ENCODE measurements around the gene MACROD1. TPM values are rescaled to one million over a fixed set of nuclear protein-coding genes. Genes with fewer than 3 reads are reported as not detected.

MACROD1 gene
- total RNA-seq, 1 donor from 2014 or later: 4.1 TPM

DNA sequence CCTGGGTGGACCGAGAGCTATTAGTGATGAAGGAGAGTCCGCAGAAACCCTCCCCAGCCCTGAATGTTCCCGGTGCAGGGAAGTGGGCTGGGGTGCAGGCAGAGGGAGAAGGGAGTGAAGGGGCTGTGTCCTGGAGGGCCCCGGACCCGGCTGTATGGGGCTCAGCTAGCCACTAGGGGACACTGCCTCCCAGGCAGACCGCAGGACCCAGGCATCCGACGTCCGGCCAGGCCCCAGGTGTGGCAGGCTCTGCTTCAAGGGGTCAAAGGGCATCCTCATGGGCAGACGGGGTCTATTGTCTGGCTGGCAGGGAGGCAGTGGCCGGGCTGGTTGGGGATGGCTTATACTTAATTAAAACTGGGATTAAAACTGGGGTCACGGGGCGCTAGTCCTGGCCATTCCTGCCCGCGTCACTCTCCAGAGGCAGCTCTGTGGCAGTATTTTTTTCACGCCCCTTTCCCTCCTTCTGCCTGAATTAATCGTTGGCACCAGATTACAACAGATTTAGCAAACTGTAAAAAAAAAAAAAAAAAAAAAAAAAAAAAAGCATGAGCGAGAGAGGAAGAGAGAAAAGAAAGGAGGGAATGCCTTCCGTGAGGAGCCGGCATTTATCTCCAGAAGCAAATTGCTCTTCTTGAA, 125.1 kb downstream of the MACROD1 start:
- Mint-ChIP-seq H3K4me3 (ENCODE audit: unreplicated experiment) (no peak overlapping the region), H3K27ac (ENCODE audit: unreplicated experiment) (no peak overlapping the region), H3K36me3 (ENCODE audit: low read depth, unreplicated experiment) (no peaks in the 10 kb centered on the region), H3K9me3 (ENCODE audit: unreplicated experiment) (no peaks in the 10 kb centered on the region), H3K4me1 (ENCODE audit: unreplicated experiment) (peaks cover 3% of the 10 kb centered on the region), H3K27me3 (ENCODE audit: unreplicated experiment) (peaks cover 20% of the 10 kb centered on the region)
- TF ChIP-seq, protein P1, sequence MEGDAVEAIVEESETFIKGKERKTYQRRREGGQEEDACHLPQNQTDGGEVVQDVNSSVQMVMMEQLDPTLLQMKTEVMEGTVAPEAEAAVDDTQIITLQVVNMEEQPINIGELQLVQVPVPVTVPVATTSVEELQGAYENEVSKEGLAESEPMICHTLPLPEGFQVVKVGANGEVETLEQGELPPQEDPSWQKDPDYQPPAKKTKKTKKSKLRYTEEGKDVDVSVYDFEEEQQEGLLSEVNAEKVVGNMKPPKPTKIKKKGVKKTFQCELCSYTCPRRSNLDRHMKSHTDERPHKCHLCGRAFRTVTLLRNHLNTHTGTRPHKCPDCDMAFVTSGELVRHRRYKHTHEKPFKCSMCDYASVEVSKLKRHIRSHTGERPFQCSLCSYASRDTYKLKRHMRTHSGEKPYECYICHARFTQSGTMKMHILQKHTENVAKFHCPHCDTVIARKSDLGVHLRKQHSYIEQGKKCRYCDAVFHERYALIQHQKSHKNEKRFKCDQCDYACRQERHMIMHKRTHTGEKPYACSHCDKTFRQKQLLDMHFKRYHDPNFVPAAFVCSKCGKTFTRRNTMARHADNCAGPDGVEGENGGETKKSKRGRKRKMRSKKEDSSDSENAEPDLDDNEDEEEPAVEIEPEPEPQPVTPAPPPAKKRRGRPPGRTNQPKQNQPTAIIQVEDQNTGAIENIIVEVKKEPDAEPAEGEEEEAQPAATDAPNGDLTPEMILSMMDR (IDR thresholded peaks at IDR 0.05; ENCODE audit: unreplicated experiment): no peak
- DNase-seq (ENCODE audit: low spot score): no peak

- H3K36me3 Mint-ChIP-seq (ENCODE audit: low read depth, unreplicated experiment): peaks cover 3% of the 10 kb centered on the region
- H3K4me3 Mint-ChIP-seq (ENCODE audit: unreplicated experiment): no peak overlapping the region
- H3K27ac Mint-ChIP-seq (ENCODE audit: unreplicated experiment): no peak overlapping the region
- no peak for DNase-seq (ENCODE audit: low spot score)
- no peaks in the 10 kb centered on the region for H3K9me3 Mint-ChIP-seq (ENCODE audit: unreplicated experiment)
- peaks cover 28% of the 10 kb centered on the region for H3K27me3 Mint-ChIP-seq (ENCODE audit: unreplicated experiment)
- TF ChIP-seq, protein P1 (IDR thresholded peaks at IDR 0.05; ENCODE audit: unreplicated experiment): no peak
- H3K4me1 Mint-ChIP-seq (ENCODE audit: unreplicated experiment): peaks cover 2% of the 10 kb centered on the region
These were observed 126.8 kb downstream of the MACROD1 start for GRCh38 chr11:64039012-64039665.

GRCh38 chr11:64038500-64038899, 127.4 kb downstream of the MACROD1 start:
- H3K9me3 Mint-ChIP-seq (ENCODE audit: unreplicated experiment): no peaks in the 10 kb centered on the region
- peaks cover 6% of the 10 kb centered on the region for H3K36me3 Mint-ChIP-seq (ENCODE audit: low read depth, unreplicated experiment)
- H3K27me3 Mint-ChIP-seq (ENCODE audit: unreplicated experiment): peaks cover 31% of the 10 kb centered on the region
- no peak overlapping the region for H3K27ac Mint-ChIP-seq (ENCODE audit: unreplicated experiment)
- no peak overlapping the region for H3K4me3 Mint-ChIP-seq (ENCODE audit: unreplicated experiment)
- peaks cover 3% of the 10 kb centered on the region for H3K4me1 Mint-ChIP-seq (ENCODE audit: unreplicated experiment)
- no peak for DNase-seq (ENCODE audit: low spot score)
- TF ChIP-seq, protein P1 (IDR thresholded peaks at IDR 0.05; ENCODE audit: unreplicated experiment): no peak

DNA sequence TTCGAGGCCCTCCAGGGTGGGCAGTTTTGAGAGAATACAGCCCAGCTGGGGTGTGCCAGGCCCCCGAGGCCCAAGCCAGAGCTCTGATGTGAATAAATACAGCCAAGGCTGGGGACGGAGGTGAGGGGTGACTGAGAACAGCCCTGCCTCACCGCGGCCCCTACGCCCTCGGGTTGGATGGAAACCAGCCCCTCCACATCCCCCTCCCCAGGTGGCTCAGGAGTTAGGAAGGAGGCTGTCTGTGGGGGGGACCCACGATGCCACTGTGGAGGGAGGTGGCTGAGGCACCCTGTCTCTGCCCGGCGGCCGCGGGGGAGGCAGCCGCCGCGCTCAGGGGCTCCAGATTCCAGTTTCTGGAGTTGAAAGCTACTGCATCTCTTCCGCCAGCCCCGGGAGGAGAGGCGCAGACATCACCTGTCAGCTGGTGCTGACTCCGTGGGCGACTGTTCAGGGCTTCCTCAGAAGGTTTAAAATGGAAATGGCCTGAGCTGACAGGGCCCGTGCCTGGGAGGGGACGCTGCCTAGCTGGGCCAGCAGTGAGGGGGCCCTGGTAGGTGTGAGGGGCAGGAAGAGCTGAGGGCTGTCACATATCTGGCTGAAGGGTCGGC, 128.8 kb downstream of the MACROD1 start:
- H3K9me3 Mint-ChIP-seq (ENCODE audit: unreplicated experiment): no peaks in the 10 kb centered on the region
- no peak for DNase-seq (ENCODE audit: low spot score)
- H3K4me3 Mint-ChIP-seq (ENCODE audit: unreplicated experiment): no peak overlapping the region
- peaks cover 25% of the 10 kb centered on the region for H3K27me3 Mint-ChIP-seq (ENCODE audit: unreplicated experiment)
- TF ChIP-seq, protein P1 (IDR thresholded peaks at IDR 0.05; ENCODE audit: unreplicated experiment): no peak
- peaks cover 6% of the 10 kb centered on the region for H3K36me3 Mint-ChIP-seq (ENCODE audit: low read depth, unreplicated experiment)
- H3K4me1 Mint-ChIP-seq (ENCODE audit: unreplicated experiment): peaks cover 3% of the 10 kb centered on the region
- H3K27ac Mint-ChIP-seq (ENCODE audit: unreplicated experiment): no peak overlapping the region
